ENCODE results near the gene YWHAE. TPM values are rescaled to one million over a fixed set of nuclear protein-coding genes. Genes with fewer than 3 reads are reported as not detected.
"Not testable (repeated sequence)": the region's sequence is repeated elsewhere in the genome, so short reads cannot be mapped to it uniquely, and the experiment has no call there.

Gene YWHAE
- total RNA-seq, 2 donors from 2014 or later, result 328 to 339 TPM

DNA sequence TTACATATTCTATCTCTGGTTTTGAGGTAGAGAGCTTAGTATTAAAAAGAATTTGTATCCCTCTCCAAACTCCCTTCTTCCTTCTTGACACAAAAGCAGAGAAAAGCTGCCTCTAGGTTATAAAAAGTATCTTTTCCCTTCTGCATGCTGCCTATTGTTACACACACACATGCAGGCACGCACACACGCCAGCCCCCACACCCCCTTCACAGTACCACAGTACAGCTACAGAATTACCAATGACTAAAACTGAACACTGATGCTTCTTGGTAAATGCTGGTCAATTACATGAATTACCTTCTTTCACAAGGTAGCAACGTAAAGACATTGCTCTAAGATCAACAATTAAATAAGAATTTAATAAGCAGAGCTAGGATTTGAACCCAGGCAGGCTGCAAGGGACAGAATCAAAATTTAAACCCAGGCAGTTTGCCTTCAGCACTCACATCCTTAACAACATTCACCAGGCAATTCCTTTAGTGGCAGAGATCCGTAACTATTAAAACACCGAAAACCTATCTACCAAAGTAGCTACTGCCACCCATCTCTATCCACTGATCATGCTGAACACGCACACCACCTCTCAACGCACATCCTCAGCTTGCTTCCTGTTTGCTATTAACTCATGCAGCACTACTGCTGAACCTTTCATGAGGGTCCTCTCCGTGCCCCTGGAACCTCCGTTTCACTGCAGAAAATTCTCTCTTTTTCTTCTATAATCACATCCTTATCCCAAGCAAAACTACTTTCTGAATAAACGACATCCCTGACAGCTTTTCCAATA is 37.8 kb downstream of the YWHAE start:
- DNase-seq (peak; percentile 29 to 38), ATAC-seq (replicated peaks in 1 of 2) (peak; percentile 76 to 79)
- Mint-ChIP-seq H3K9me3 (no peaks in the 10 kb centered on the region), H3K4me1 (ENCODE audit: low read depth) (peaks cover 64% of the 10 kb centered on the region), H3K36me3 (ENCODE audit: insufficient read depth in 2 of 2) (peaks cover 12 to 29% of the 10 kb centered on the region in 2 donors), H3K27me3 (ENCODE audit: low read depth) (no peaks in the 10 kb centered on the region), H3K27ac (peak overlapping the region; percentile 40), H3K4me3 (peak overlapping the region; percentile 23 to 76)

DNA sequence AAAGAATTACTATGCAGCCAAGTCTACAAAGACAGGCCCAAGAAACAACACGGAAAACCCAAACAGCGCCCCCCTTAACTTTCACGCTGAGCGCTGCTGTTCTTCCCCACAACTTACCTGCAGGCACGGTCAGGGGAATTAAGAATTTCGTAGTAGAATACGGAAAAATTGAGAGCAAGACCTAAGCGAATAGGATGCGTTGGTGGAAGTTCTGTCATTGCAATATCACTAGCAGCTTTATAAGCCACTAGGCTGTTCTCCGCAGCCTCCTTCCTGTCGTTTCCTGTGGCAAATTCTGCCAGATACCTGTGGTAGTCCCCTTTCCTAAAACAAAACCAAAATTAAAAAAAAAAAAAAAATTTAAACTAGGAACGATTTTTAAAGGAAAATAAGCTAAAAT is 39.0 kb downstream of the YWHAE start:
- no peaks in the 10 kb centered on the region for H3K9me3 Mint-ChIP-seq
- peak overlapping the region; percentile 63 to 79 for H3K4me3 Mint-ChIP-seq
- H3K27me3 Mint-ChIP-seq (ENCODE audit: low read depth), result no peaks in the 10 kb centered on the region
- peaks cover 12 to 34% of the 10 kb centered on the region in 2 donors for H3K36me3 Mint-ChIP-seq (ENCODE audit: insufficient read depth in 2 of 2)
- peaks cover 61% of the 10 kb centered on the region for H3K4me1 Mint-ChIP-seq (ENCODE audit: low read depth)
- H3K27ac Mint-ChIP-seq, result peak overlapping the region; percentile 93
- no peak for DNase-seq
- no peak for ATAC-seq (replicated peaks in 1 of 2)

DNA sequence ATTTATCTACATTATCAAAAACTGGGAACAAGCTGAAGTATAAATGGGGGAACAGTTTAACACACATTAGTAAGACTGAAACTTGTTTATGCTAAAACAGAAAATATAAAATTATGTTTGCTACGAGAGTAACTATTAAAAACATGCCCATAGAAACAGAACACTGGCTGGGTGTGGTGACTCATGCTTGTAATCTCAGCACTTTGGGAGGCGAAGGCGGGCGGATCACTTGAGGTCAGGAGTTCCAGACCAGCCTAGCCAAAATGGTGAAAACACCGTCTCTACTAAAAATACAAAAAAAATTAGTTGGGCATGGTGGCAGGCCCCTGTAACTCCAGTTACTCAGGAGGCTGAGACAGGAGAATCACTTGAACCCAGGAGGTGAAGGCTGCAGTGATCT is 39.7 kb downstream of the YWHAE start:
- Mint-ChIP-seq H3K4me1 (ENCODE audit: low read depth) (peaks cover 56% of the 10 kb centered on the region), H3K4me3 (peak overlapping the region; percentile 63 to 79), H3K36me3 (ENCODE audit: insufficient read depth in 2 of 2) (peaks cover 14 to 38% of the 10 kb centered on the region in 2 donors), H3K27ac (peak overlapping the region; percentile 72)
- H3K27me3 Mint-ChIP-seq (ENCODE audit: low read depth); H3K9me3 Mint-ChIP-seq: not testable (repeated sequence)
- DNase-seq (peak in 1 of 2 donors; percentile 28), ATAC-seq (replicated peaks in 1 of 2) (peak; percentile 39 to 42)

DNA sequence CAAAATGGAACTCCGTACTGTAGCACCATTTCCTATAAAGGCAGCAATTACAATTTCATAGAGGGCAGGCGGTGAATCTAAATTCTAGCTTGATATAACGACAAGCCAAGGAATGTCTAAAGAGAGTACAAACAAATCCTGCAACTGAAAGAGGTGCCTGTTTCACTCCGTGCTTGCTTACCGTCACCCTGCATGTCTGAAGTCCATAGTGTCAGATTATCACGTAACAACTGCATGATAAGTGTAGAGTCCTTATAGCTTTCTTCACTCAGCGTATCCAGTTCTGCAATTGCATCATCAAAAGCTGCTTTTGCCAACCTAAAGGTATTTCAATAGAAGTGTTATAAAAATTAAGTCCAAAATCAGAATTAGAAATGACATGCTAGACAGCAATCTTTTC is 46.0 kb downstream of the YWHAE start:
- H3K4me3 Mint-ChIP-seq, result no peak overlapping the region
- DNase-seq, result no peak
- H3K27me3 Mint-ChIP-seq (ENCODE audit: low read depth), result no peaks in the 10 kb centered on the region
- H3K27ac Mint-ChIP-seq, result peak overlapping the region; percentile 60
- peaks cover 8 to 40% of the 10 kb centered on the region in 2 donors for H3K36me3 Mint-ChIP-seq (ENCODE audit: insufficient read depth in 2 of 2)
- no peak for ATAC-seq (replicated peaks in 1 of 2)
- no peaks in the 10 kb centered on the region for H3K9me3 Mint-ChIP-seq
- peaks cover 10% of the 10 kb centered on the region for H3K4me1 Mint-ChIP-seq (ENCODE audit: low read depth)

DNA sequence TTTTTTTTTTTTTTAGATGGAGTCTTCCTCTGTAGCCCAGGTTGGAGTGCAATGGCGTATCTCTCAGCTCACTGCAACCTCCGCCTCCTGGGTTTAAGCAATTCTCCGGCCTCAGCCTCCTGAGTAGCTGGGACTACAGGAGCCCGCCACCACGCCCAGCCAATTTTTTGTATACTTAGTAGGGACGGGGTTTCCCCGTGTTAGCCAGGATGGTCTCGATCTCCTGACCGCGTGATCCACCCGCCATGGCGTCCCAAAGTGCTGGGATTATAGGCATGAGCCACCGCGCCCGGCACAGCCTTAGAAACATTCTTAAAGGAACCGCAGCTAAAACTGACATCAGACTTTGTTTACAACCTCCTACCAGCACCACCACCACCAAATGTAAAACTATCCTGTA is 47.5 kb downstream of the YWHAE start:
- peak overlapping the region; percentile 83 for H3K27ac Mint-ChIP-seq
- not testable (repeated sequence) for H3K27me3 Mint-ChIP-seq (ENCODE audit: low read depth)

DNA sequence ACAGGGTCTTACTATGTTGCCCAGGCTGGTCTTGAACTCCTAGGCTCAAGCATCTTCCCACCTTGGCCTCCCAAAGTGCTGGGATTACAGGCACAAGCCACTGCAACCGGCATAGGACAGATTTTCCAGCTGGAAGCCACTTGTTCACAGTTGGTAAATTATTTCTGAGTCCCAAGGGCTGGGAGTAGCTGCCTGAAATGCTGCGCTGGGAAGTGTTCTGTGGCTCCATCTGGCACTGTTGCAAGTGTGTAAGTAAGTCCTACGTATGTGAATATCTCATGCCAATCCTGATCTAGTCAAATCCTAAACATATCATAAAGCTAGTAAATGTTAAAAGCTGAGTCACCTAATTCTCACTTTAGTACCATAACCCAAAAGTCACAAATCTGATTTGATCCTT is 48.1 kb downstream of the YWHAE start:
- peaks cover 12 to 38% of the 10 kb centered on the region in 2 donors for H3K36me3 Mint-ChIP-seq (ENCODE audit: insufficient read depth in 2 of 2)
- H3K4me1 Mint-ChIP-seq (ENCODE audit: low read depth), result peaks cover 17% of the 10 kb centered on the region
- no peak overlapping the region for H3K27ac Mint-ChIP-seq
- ATAC-seq (replicated peaks in 1 of 2) (no peak), DNase-seq (no peak)
- no peaks in the 10 kb centered on the region for H3K27me3 Mint-ChIP-seq (ENCODE audit: low read depth)
- no peak overlapping the region for H3K4me3 Mint-ChIP-seq
- no peaks in the 10 kb centered on the region for H3K9me3 Mint-ChIP-seq

More for the DNA sequence above, 47.5 kb downstream of the YWHAE start:
- peaks cover 15% of the 10 kb centered on the region for H3K4me1 Mint-ChIP-seq (ENCODE audit: low read depth)
- not testable (repeated sequence) for H3K4me3 Mint-ChIP-seq; H3K9me3 Mint-ChIP-seq; ATAC-seq (replicated peaks in 1 of 2); DNase-seq
- peaks cover 12 to 39% of the 10 kb centered on the region in 2 donors for H3K36me3 Mint-ChIP-seq (ENCODE audit: insufficient read depth in 2 of 2)

DNA sequence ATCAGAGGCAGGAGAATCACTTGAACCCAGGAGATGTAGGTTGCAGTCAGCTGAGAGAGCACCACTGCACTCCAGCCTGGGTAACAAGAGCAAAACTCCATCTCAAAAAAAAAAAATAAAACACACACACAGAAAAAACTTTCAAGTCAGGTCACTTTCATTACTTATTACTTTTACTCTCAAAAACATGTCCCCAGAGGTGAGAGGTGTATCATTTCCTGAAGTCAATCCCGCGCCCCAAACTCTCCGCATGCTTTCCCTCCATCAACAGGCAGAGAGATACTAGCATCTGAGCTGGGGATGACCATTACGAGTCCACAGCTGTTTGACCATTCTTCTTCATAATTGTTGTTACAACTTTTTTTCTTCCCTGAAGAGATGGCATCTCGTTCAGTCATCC is 48.7 kb downstream of the YWHAE start:
- no peaks in the 10 kb centered on the region for H3K9me3 Mint-ChIP-seq
- ATAC-seq (replicated peaks in 1 of 2) (no peak), DNase-seq (no peak)
- no peaks in the 10 kb centered on the region for H3K27me3 Mint-ChIP-seq (ENCODE audit: low read depth)
- no peak overlapping the region for H3K27ac Mint-ChIP-seq
- H3K4me3 Mint-ChIP-seq, result no peak overlapping the region
- peaks cover 21% of the 10 kb centered on the region for H3K4me1 Mint-ChIP-seq (ENCODE audit: low read depth)
- peaks cover 12 to 37% of the 10 kb centered on the region in 2 donors for H3K36me3 Mint-ChIP-seq (ENCODE audit: insufficient read depth in 2 of 2)

DNA sequence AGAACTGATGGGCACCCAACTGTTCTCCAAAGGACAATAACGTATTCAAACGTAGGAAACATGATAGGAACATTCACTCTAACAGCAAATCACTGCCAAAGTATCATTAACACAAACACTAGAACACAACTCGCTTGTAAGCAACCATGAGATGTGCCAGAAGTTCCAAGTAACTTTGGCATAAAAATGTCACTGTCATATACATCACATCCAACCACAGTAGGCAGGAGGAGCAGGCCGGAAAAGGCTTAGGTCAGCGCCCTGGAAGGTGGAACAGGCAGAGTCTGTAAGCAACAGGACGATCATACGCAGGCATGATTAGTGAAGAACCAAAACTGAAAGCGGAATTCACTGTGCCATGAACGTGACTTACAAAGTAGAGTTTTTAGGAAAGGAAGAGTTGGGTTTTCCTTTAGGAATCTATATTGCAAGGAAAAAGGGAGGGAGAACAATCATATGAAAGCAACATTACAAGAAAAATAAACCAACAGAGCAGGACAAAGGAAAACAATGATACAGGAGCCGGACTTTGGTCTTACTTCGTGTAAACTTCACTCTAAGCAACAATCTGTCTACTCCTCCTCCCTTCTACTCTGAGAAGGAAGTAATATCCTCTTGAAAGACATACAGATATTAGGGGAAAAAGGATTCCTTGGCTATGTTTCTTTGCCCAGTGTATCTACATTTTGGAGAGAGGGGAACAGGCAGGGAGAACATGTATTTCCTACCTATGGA is 52.3 kb downstream of the YWHAE start:
- Mint-ChIP-seq H3K27ac (peak overlapping the region; percentile 82), H3K27me3 (ENCODE audit: low read depth) (no peaks in the 10 kb centered on the region), H3K9me3 (no peaks in the 10 kb centered on the region), H3K36me3 (ENCODE audit: insufficient read depth in 2 of 2) (peaks cover 13 to 40% of the 10 kb centered on the region in 2 donors), H3K4me3 (peak overlapping the region; percentile 4 to 66), H3K4me1 (ENCODE audit: low read depth) (peaks cover 34% of the 10 kb centered on the region)
- ATAC-seq (replicated peaks in 1 of 2) (peak in 1 of 2 donors; percentile 53), DNase-seq (no peak)

DNA sequence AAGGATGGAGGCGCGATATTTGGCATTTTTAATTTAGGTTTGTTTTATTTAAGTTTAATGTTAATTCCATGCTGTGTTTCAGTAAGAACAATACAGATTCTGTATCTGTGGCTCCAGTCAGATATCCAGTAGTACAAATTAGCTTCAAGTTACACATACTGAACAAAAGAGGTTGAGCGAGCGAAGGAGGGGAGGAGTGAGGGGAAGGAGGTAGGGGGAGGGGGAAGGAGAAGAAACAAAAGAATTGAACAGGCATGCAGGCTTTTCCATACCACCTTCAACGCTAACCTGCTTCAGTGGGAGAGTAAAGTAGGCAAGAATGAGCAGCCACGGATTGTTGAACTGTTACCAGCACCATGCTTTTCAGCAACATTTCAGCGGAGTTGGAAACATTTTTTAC is 55.5 kb downstream of the YWHAE start:
- H3K4me3 Mint-ChIP-seq, result no peak overlapping the region
- ATAC-seq (replicated peaks in 1 of 2) (no peak), DNase-seq (no peak)
- no peaks in the 10 kb centered on the region for H3K27me3 Mint-ChIP-seq (ENCODE audit: low read depth)
- H3K27ac Mint-ChIP-seq, result peak overlapping the region; percentile 93
- peaks cover 28% of the 10 kb centered on the region for H3K4me1 Mint-ChIP-seq (ENCODE audit: low read depth)
- H3K9me3 Mint-ChIP-seq, result no peaks in the 10 kb centered on the region
- H3K36me3 Mint-ChIP-seq (ENCODE audit: insufficient read depth in 2 of 2), result peaks cover 7 to 23% of the 10 kb centered on the region in 2 donors

DNA sequence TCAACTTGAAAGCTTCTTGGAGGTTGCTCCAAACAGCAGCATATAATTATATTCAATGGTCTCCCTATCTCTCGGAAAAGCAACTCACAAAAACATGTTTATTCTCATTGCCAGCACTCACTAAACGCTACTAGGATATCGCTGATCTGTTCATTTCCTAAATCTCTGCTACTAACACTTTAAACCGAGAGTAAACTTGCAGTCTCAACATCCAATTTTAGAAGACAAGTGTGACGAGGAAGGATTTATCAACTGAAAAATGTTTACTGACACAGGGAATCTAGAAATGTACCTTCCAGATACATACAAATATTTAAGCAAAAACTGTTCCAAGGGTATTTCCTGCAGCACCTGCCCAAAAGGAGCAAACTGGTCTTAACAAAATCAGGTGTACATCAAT is 56.5 kb downstream of the YWHAE start:
- peaks cover 7 to 22% of the 10 kb centered on the region in 2 donors for H3K36me3 Mint-ChIP-seq (ENCODE audit: insufficient read depth in 2 of 2)
- ATAC-seq (replicated peaks in 1 of 2) (no peak), DNase-seq (no peak)
- H3K4me3 Mint-ChIP-seq, result no peak overlapping the region
- no peaks in the 10 kb centered on the region for H3K9me3 Mint-ChIP-seq
- H3K27me3 Mint-ChIP-seq (ENCODE audit: low read depth), result no peaks in the 10 kb centered on the region
- H3K4me1 Mint-ChIP-seq (ENCODE audit: low read depth), result peaks cover 28% of the 10 kb centered on the region
- peak overlapping the region; percentile 93 for H3K27ac Mint-ChIP-seq

DNA sequence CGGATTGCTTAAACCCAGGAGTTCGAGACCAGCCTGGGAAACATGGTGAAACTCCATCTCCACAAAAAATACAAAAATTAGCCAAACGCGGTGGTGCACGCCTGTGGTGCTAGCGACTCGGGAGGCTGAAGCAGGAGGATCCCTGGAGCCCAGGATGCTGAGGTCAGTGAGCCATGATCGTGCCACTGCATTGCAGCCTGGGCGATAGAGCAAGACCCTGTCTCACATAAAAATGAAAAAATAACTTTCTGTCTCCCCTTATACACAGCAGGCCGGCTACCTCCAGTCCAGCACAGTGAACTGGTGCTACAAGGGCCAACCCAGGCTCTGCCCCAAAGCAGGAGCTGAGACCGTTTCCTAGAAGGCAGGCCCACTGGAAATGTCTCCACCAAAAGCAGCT is 59.7 kb downstream of the YWHAE start:
- Mint-ChIP-seq H3K27me3 (ENCODE audit: low read depth) (no peaks in the 10 kb centered on the region), H3K9me3 (no peaks in the 10 kb centered on the region), H3K27ac (no peak overlapping the region), H3K4me3 (no peak overlapping the region), H3K4me1 (ENCODE audit: low read depth) (peaks cover 11% of the 10 kb centered on the region), H3K36me3 (ENCODE audit: insufficient read depth in 2 of 2) (peaks cover 3 to 14% of the 10 kb centered on the region in 2 donors)
- ATAC-seq (replicated peaks in 1 of 2) (peak in 1 of 2 donors; percentile 23), DNase-seq (no peak)

DNA sequence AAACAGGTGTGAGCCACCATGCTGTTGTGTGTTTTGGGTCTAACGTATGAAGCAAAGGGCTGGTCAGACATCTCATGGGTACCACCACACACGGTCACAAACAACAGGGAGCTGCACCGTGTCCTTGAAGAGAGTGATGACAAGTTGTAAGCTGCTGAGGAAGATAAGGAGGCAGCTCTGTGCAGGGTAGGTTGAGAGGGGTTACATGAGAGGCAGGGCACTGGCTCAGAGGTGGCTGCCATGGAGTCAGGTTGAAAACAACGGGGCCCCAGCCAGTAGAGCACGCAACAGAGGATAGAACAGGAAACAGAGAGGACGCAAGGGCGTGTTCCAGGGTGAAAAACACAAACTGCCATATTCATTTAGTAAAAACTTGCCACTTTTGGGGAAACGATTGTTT is 68.3 kb downstream of the YWHAE start:
- Mint-ChIP-seq H3K4me3 (no peak overlapping the region), H3K27ac (no peak overlapping the region), H3K9me3 (no peaks in the 10 kb centered on the region), H3K4me1 (ENCODE audit: low read depth) (peaks cover 17% of the 10 kb centered on the region), H3K27me3 (ENCODE audit: low read depth) (peaks cover 6% of the 10 kb centered on the region), H3K36me3 (ENCODE audit: insufficient read depth in 2 of 2) (no peaks in the 10 kb centered on the region)
- ATAC-seq (replicated peaks in 1 of 2), result peak in 1 of 2 donors; percentile 42
- no peak for DNase-seq

DNA sequence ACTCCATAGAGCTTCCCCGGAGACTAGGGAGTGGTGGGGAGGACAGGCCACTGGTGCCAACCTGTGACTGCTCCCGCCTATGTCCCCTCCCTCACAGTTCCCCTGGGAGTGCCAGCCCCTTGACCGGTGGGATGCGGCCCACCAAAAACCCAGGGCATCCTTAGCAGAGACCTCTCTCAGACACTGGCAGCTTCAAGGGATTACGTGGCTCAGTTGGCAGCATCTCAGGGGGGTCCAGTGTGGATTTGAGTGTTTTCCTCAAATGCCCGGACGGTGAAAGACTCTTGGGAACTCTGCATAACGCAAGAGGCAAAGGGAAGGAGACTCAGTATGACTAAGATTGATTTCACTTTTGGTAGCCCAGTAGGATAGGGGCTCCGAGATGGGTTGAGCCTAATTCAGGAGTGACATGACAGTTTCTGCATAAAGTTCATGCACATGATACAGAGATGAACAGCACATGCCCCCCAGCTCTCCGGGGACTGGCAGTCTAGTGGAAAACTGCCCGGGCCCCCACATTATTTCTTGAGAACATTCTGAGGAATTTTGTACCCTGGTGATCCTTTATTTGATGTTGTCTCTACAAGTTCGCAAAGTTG is 70.2 kb downstream of the YWHAE start:
- H3K4me3 Mint-ChIP-seq, result no peak overlapping the region
- DNase-seq (no peak), ATAC-seq (replicated peaks in 1 of 2) (no peak)
- no peaks in the 10 kb centered on the region for H3K36me3 Mint-ChIP-seq (ENCODE audit: insufficient read depth in 2 of 2)
- peaks cover 17% of the 10 kb centered on the region for H3K4me1 Mint-ChIP-seq (ENCODE audit: low read depth)
- H3K27ac Mint-ChIP-seq, result no peak overlapping the region
- no peaks in the 10 kb centered on the region for H3K9me3 Mint-ChIP-seq
- H3K27me3 Mint-ChIP-seq (ENCODE audit: low read depth), result peaks cover 6% of the 10 kb centered on the region
